Measurements from ENCODE around the gene MEDAG.

GRCh38 chr13:30905932-30906383 is at the start of gene MEDAG:
- TF ChIP-seq EZH2phosphoT487 (IDR thresholded peaks at IDR 0.05; ENCODE audit: borderline replicate concordance, low read depth, low read length): no peak
- TF ChIP-seq CTCF (conservative IDR thresholded peaks at IDR 0.05; ENCODE audit: low read length): no peak
